ENCODE measurements around the gene SHKBP1.
"Not testable (repeated sequence)": the region's sequence is repeated elsewhere in the genome, so short reads cannot be mapped to it uniquely, and the experiment has no call there.

The SHKBP1 gene

DNA sequence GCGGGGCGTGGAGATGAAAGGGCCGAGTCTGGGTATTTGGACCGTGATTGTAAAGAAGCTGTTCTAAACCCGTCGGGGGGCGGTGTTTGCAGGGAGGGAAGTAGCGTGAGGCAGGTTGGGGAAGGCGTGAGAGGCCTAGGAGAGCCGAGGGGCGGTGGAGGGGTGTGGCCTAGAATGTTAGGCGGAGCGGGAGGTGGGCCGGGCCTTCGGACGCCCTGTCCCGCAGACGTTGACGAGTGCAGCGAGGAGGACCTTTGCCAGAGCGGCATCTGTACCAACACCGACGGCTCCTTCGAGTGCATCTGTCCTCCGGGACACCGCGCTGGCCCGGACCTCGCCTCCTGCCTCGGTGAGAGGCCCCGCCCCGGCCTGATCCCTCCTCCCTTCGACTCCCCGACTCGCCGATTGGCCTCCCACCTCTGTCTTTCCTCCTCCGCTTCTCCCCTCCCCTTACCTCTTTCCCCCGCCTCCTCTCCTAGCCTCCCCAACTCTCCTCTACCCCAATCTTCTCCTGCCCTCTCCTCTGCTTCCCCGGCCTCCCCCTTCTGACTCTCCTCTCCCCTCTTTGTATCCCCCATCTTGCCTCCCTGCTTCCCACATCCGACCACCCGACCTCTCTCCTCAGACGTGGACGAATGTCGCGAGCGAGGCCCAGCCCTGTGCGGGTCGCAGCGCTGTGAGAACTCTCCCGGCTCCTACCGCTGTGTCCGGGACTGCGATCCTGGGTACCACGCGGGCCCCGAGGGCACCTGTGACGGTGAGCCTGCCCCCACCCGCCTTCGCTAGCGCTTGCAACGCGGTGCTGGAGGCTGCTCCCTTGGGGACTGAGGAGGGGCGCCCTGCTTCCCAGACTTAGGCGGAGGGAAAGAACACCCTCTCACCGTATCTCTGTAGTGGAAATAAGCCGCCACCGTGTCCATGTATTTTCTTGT, 37.3 kb downstream of the SHKBP1 start:
- peaks cover 13% of the 10 kb centered on the region for H3K4me1 ChIP-seq
- no peaks in the 10 kb centered on the region for H3K27me3 ChIP-seq (ENCODE audit: low read depth)
- peaks cover 4% of the 10 kb centered on the region for H3K36me3 ChIP-seq (replicated peaks)
- in situ Hi-C loops (cut with MboI; ENCODE audit: low sequenced_read_pairs), result no loop called here
- H3K4me3 ChIP-seq, result no peak overlapping the region
- no peaks in the 10 kb centered on the region for H3K9me3 ChIP-seq
- DNase-seq (ENCODE audit: low spot score in 2 of 2), result no peak

DNA sequence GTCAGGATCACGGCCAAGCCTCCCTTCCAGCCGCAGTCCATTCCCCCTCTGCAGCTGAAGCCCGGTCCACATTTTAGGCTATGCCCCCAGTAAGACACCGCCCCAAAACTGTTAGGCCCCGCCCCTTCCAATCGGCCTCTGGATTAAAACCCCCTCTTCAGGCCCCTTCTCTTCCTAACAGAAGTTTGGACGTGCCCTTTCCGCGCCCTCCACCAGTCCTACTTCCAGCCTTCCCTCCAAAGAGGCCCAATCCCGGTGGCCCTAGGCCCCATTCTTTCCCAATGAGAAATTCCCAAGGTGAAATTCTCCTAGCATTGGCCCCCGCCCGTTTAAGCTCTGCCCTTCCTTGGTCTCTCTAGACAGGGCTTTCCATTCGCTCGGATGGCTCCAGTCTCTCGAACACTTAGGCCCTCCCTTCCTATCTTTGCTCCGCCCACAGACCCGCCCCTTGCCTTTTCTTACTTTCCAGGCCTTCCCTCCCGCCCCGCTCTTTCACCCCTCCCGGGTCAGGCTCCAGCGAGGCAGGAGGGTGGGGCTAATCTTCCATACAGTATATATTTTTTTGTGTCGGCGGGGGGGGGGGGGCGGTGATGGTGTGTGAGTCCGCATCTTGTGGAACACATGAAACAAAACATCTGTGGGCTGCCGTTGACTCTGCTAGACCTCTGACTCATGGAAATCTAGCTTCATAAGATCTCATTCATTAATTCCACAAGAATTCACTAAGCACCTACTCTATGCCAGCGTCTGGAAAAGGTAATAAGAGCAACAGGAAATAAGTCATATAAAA, 38.1 kb downstream of the SHKBP1 start:
- Histone ChIP-seq H3K27me3 (ENCODE audit: low read depth) (no peaks in the 10 kb centered on the region), H3K4me1 (peaks cover 5% of the 10 kb centered on the region), H3K36me3 (replicated peaks) (peaks cover 11% of the 10 kb centered on the region), H3K4me3 (no peak overlapping the region), H3K9me3 (no peaks in the 10 kb centered on the region)
- in situ Hi-C loops (cut with MboI; ENCODE audit: low sequenced_read_pairs), result no loop called here
- peak; percentile 49 to 84 for DNase-seq (ENCODE audit: low spot score in 2 of 2)

DNA sequence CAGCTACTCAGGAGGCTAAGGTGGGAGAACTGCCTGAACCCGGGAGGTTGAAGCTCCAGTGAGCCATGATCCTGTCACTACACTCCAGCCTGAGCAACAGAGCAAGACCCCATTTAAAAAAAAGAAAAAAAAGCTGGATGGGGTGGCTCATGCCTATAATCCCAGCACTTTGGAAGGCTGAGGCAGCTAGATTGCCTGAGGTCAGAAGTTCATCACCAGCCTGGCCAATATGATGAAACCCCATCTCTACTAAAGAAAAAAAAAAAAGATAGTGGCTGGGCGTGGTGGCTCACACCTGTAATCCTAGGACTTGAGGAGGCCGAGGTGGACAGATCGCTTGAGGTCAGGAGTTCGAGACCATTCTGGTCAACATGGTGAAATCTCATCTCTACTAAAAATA, 39.5 kb downstream of the SHKBP1 start:
- Histone ChIP-seq H3K9me3 (no peaks in the 10 kb centered on the region), H3K27me3 (ENCODE audit: low read depth) (no peaks in the 10 kb centered on the region), H3K36me3 (replicated peaks) (peaks cover 15% of the 10 kb centered on the region), H3K4me1 (peaks cover 5% of the 10 kb centered on the region), H3K4me3 (no peak overlapping the region)
- in situ Hi-C loops (cut with MboI; ENCODE audit: low sequenced_read_pairs), result no loop called here
- DNase-seq (ENCODE audit: low spot score in 2 of 2), result no peak

DNA sequence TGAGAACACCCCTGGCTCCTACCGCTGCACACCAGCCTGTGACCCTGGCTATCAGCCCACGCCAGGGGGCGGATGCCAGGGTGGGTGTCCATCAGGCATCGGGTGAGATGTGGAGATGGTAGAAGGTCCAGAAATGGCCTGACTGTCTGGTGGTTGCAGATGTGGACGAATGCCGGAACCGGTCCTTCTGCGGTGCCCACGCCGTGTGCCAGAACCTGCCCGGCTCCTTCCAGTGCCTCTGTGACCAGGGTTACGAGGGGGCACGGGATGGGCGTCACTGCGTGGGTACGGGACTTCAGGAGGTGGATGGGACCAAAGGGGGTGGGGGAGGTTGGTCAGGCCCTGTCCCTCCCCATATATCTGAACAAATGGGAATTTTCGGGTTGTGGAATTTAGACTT, 40.3 kb downstream of the SHKBP1 start:
- no peak overlapping the region for H3K4me3 ChIP-seq
- in situ Hi-C loops (cut with MboI; ENCODE audit: low sequenced_read_pairs), result no loop called here
- H3K9me3 ChIP-seq, result no peaks in the 10 kb centered on the region
- DNase-seq (ENCODE audit: low spot score in 2 of 2), result no peak
- peaks cover 5% of the 10 kb centered on the region for H3K4me1 ChIP-seq
- peaks cover 18% of the 10 kb centered on the region for H3K36me3 ChIP-seq (replicated peaks)
- no peaks in the 10 kb centered on the region for H3K27me3 ChIP-seq (ENCODE audit: low read depth)

DNA sequence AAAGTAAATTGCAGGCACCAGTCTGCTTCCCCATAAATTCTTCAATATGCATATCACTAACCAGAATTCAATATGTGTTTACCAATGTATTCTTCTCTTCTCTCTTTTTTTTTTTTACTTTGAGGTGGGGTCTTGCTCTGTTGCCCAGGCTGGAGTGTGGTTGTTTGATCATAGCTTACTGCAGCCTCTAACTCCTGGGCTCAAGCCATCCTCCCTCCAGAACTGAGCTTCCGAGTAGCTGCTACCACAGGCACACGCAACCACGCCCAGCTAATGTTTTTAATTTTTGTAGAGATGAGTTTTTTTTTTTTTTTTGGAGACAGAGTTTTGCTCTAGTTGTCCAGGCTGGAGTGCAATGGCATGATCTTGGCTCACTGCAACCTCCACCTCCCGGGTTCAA, 41.3 kb downstream of the SHKBP1 start:
- DNase-seq (ENCODE audit: low spot score in 2 of 2), result no peak
- peaks cover 24% of the 10 kb centered on the region for H3K36me3 ChIP-seq (replicated peaks)
- in situ Hi-C loops (cut with MboI; ENCODE audit: low sequenced_read_pairs), result no loop called here
- no peaks in the 10 kb centered on the region for H3K27me3 ChIP-seq (ENCODE audit: low read depth)
- no peaks in the 10 kb centered on the region for H3K9me3 ChIP-seq
- peaks cover 5% of the 10 kb centered on the region for H3K4me1 ChIP-seq
- no peak overlapping the region for H3K4me3 ChIP-seq

DNA sequence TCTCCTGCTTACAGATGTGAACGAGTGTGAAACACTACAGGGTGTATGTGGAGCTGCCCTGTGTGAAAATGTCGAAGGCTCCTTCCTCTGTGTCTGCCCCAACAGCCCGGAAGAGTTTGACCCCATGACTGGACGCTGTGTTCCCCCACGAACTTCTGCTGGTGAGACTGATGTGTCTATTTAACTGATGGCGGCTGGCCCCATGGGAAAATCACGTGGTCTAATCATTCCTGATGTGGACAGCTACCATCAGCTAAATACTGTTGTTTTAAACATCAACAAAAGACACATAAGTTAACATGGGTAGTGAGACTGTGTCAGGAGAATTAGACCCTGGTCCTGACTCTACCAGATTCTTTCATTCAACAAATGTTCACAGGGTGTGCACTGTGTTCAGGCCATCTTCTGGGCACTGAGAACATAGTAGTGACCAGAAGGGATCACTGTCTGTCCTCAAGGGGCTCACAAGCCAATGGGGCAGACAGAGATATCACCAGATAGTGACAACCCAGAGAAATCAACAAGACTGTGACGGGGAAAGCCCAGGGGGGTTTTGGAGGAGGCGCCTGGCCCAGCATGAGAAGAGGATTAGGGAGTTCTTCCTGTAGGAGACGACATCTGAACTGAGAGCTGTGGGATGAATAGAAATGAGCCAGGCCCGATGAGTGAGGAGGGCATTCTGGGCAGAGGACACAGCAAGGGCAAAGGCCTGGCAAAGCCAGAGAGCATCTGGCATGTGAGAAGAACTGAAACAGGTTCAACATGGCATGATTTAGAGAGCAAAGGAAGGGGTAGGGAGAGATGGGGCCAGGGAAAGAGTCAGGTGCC, 42.9 kb downstream of the SHKBP1 start:
- Histone ChIP-seq H3K36me3 (replicated peaks) (peaks cover 24% of the 10 kb centered on the region), H3K27me3 (ENCODE audit: low read depth) (no peaks in the 10 kb centered on the region), H3K9me3 (no peaks in the 10 kb centered on the region), H3K4me1 (peaks cover 6% of the 10 kb centered on the region), H3K4me3 (no peak overlapping the region)
- in situ Hi-C loops (cut with MboI; ENCODE audit: low sequenced_read_pairs), result no loop called here
- no peak for DNase-seq (ENCODE audit: low spot score in 2 of 2)

DNA sequence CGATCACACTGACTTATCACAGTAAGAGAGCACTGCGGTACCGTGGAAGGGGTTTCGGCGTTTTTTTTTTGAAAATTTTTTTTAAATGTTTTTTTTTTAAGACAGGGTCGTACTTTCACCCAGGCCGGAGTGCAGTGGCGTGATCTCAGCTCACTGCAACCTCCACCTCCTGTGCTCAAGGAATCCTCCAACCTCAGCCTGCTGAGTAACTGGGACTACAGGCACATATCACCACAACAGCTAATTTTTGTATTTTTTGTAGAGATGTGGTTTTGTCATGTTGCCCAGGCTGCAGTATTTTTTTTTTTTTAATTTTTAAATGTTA, 43.5 kb downstream of the SHKBP1 start:
- in situ Hi-C loops (cut with MboI; ENCODE audit: low sequenced_read_pairs), result no loop called here
- Histone ChIP-seq H3K36me3 (replicated peaks) (peaks cover 24% of the 10 kb centered on the region), H3K9me3 (no peaks in the 10 kb centered on the region), H3K27me3 (ENCODE audit: low read depth) (no peaks in the 10 kb centered on the region), H3K4me3 (no peak overlapping the region), H3K4me1 (peaks cover 3% of the 10 kb centered on the region; the same call in 1 of the 2 replicates)
- no peak for DNase-seq (ENCODE audit: low spot score in 2 of 2)

DNA sequence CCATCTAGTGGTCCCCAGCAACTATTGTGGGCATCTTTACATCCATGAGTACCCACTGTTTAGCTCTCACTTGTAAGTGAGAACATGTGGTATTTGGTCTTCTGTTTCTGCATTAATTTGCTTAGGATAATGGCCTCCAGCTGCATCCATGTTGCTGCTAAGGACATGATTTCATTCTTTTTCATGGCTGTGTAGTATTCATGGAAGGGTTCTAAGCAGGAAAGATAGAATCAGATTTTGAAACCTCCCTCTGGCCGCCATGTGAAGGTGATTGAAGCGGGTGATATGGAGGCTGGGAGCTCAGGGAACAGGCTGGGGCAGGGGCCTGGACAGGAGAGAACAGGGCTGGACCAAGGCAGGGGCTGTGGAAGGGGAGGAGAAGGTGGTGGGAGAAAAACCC, 44.6 kb downstream of the SHKBP1 start:
- peaks cover 3% of the 10 kb centered on the region; the same call in 1 of the 2 replicates for H3K4me1 ChIP-seq
- peaks cover 28% of the 10 kb centered on the region for H3K36me3 ChIP-seq (replicated peaks)
- in situ Hi-C loops (cut with MboI; ENCODE audit: low sequenced_read_pairs), result no loop called here
- DNase-seq (ENCODE audit: low spot score in 2 of 2), result no peak
- H3K9me3 ChIP-seq, result no peaks in the 10 kb centered on the region
- H3K4me3 ChIP-seq, result no peak overlapping the region
- no peaks in the 10 kb centered on the region for H3K27me3 ChIP-seq (ENCODE audit: low read depth)

DNA sequence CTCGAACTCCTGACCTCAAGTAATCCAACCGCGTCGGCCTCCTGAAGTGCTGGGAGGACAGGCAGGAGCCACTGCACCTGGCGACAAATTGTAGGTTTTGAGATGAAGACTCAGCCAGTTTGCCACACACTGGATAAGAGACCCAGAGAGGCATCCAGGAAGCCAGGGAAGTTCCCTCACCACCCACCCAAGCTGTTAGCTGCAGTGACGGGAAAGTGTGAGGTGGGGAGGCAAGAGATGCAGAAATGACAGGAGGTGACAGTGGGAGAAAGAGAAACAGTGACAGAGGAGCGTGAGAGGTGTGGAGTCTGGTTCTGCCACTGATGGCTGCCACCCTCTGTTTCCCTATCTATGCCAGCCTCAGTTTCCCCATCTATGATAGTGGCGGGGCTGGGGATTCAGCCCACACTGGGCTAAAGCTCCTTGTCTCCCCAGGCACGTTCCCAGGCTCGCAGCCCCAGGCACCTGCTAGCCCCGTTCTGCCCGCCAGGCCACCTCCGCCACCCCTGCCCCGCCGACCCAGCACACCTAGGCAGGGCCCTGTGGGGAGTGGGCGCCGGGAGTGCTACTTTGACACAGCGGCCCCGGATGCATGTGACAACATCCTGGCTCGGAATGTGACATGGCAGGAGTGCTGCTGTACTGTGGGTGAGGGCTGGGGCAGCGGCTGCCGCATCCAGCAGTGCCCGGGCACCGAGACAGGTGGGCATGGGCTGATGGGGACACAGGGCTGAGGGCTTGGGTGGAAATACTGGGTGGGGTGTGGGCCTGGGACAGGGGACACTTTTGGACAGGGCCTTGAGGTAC, 45.5 kb downstream of the SHKBP1 start:
- Histone ChIP-seq H3K9me3 (no peaks in the 10 kb centered on the region), H3K4me3 (no peak overlapping the region), H3K36me3 (replicated peaks) (peaks cover 28% of the 10 kb centered on the region), H3K4me1 (peaks cover 3% of the 10 kb centered on the region; the same call in 1 of the 2 replicates), H3K27me3 (ENCODE audit: low read depth) (no peaks in the 10 kb centered on the region)
- in situ Hi-C loops (cut with MboI; ENCODE audit: low sequenced_read_pairs), result no loop called here
- DNase-seq (ENCODE audit: low spot score in 2 of 2), result no peak

DNA sequence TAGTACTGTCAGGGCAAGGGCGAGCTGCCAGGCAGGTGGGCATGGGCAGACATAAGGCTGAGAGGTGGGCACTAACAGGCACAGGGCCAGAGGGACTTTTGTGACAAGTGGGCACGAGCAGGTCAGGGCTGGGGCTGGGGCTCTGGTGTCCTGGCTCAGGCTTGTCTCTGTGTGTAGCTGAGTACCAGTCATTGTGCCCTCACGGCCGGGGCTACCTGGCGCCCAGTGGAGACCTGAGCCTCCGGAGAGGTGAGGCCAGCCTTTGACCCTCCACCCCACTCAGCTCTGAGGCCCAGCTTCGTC, 46.1 kb downstream of the SHKBP1 start:
- no peak for DNase-seq (ENCODE audit: low spot score in 2 of 2)
- H3K4me3 ChIP-seq, result no peak overlapping the region
- no peaks in the 10 kb centered on the region for H3K9me3 ChIP-seq
- no peaks in the 10 kb centered on the region for H3K27me3 ChIP-seq (ENCODE audit: low read depth)
- in situ Hi-C loops (cut with MboI; ENCODE audit: low sequenced_read_pairs), result no loop called here
- peaks cover 3% of the 10 kb centered on the region; the same call in 1 of the 2 replicates for H3K4me1 ChIP-seq
- H3K36me3 ChIP-seq (replicated peaks), result peaks cover 28% of the 10 kb centered on the region

DNA sequence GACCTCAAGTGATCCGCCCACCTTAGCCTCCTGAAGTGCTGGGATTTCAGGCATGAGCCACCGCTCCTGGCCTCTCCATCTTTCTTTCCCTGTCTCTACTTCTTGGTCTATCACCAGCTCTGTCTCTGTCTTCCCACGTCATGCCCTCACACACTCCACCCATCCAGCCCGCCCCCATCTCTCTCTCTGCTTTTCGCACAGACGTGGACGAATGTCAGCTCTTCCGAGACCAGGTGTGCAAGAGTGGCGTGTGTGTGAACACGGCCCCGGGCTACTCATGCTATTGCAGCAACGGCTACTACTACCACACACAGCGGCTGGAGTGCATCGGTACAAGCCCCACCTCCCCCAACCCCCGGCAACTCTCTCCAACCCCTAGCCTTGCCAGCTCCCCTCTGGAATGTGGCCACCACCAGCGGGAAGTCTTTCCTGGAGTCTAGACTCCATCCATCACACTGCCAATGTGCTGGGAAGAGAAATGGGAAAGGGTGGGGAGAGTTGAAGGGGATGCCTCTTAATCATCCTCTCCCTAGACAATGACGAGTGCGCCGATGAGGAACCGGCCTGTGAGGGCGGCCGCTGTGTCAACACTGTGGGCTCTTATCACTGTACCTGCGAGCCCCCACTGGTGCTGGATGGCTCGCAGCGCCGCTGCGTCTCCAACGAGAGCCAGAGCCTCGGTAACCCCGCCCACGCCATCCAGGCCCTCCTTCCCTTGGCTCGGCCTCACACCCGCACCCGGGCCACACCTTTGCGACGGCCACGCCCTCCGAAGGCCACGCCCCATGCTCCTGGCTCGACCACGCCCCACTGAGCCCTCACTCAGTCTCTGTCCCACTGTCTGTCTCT, 47.0 kb downstream of the SHKBP1 start:
- Histone ChIP-seq H3K4me3 (no peak overlapping the region), H3K36me3 (replicated peaks) (peaks cover 28% of the 10 kb centered on the region), H3K4me1 (peaks cover 3% of the 10 kb centered on the region; the same call in 1 of the 2 replicates), H3K27me3 (ENCODE audit: low read depth) (no peaks in the 10 kb centered on the region), H3K9me3 (no peaks in the 10 kb centered on the region)
- peak; percentile 88 to 97 for DNase-seq (ENCODE audit: low spot score in 2 of 2)
- in situ Hi-C loops (cut with MboI; ENCODE audit: low sequenced_read_pairs), result no loop called here

DNA sequence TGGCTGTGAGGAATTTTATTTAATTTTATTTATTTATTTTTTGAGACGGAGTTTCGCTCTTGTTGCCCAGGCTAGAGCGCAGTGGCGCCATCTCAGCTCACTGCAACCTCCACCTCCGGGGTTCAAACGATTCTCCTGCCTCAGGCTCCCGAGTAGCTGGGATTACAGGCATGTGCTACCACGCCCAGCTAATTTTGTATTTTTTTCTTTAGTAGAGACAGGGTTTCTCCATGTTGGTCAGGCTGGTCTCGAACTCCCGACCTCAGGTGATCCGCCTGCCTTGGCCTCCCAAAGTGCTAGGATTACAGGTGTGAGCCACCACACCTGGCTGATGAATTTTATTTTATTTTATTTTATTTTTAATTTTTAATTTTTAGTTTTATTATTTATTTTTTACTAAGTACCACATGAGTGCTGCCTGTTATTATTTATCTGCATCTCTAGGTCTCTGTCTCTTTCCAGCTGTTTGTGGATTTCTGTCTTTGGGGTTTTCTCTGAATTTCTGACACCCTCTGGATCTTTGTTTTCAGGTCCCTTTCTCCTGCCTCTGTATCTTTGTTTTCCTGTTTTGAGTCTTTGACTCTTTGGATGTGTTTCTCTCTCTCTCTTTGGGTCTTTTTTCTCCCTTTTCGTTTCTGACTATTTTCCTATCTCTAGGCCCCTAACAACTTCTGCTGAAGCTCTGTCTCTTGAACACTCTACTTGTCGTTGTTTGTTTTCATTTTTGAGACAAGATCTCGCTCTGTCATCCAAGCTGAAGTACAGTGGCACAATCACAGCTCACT, 47.9 kb downstream of the SHKBP1 start:
- H3K9me3 ChIP-seq; in situ Hi-C loops (cut with MboI; ENCODE audit: low sequenced_read_pairs); H3K27me3 ChIP-seq (ENCODE audit: low read depth); H3K4me3 ChIP-seq; H3K4me1 ChIP-seq; DNase-seq (ENCODE audit: low spot score in 2 of 2): not testable (repeated sequence)
- H3K36me3 ChIP-seq (replicated peaks), result peaks cover 24% of the 10 kb centered on the region
